ACHN (cell line): Measurements from ENCODE around the gene TACC3.
"Not testable (repeated sequence)": the region's sequence is repeated elsewhere in the genome, so short reads cannot be mapped to it uniquely, and the experiment has no call there.

Experiments
- DNase-seq: peaks from one replicate; pipeline ENCODE4 v3.0.0-alpha.2; 2015
- in situ Hi-C: cut with HindIII; loops from 2 replicates; pipeline ENCODE4 v1.10.0; 2017; ENCODE audit warnings: low sequenced_read_pairs, low pct_ligation_motif_present, low pct_unique_long_range_greater_than_20kb

Gene TACC3

DNA sequence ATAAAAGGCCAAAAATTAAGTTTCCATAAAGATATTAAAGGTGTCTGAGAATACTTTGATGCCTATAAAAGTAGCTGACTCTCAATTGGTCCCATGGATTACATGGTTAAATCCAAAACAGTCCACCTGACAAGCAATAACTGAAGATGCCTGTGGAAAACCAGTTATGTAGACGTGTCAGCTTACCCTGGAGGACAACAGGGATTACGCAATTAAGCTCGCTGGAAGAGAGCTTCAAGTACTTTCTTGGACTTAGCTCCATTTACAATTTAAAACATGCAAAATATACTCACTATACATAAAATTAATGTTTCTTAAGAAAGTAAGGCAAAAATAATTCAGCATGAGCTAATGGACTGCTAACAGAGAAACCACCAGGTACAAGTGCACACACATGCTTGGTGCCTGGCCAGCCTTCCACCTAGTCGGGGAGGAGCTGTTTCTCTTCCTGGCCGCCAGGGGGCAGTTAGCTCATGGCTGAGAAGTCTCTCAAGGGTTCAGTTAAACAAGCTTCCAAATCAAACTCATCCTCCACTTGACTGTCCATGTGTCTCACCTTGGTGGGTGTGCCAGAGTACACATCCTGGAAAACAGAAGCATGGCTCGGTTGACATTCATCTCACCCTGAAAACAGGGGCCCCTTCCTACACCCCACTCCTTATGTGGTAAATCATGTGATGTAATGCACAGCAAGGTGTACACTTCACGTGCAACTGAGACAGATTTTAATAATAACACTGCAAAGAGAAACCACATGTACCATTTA lies 28.0 kb upstream of the TACC3 start:
- in situ Hi-C loops, result no loop called here
- peak; percentile 71 for DNase-seq

DNA sequence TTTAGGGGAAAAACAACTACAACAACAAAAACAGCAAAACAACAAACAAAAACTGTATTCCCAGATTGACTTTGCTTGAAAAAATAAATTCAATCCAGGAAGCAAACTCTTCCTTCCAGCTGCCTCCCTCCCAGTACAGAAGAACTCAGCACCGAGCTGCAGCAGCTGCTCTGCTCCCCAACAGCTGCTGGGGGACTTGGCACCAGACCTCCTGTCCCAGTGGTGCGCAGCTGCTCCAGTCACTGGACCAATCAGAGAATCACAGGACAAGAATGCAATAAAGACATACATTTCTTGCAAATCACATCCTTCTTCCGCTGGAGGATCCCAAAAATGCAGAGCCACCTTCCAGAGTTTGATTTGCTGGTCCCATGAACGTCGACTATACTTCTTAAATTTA lies 25.4 kb upstream of the TACC3 start:
- no peak for DNase-seq
- in situ Hi-C loops, result no loop called here

DNA sequence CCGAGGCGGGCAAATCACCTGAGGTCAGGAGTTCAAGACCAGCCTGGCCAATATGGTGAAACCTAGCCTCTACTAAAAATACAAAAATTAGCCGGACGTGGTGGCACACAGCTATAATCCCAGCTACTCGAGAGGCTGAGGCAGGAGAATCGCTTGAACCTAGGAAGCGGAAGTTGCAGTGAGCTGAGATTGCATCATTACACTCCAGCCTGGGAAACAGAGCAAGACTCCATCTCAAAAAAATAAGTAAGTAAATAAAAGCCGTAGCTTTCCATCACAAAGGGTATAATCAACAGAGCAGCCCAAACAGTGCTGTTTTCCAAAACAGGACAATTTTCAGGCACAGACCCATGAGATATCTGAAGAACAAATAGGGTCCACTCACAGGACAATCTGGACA lies 19.6 kb upstream of the TACC3 start:
- DNase-seq, in situ Hi-C loops: not testable (repeated sequence)

DNA sequence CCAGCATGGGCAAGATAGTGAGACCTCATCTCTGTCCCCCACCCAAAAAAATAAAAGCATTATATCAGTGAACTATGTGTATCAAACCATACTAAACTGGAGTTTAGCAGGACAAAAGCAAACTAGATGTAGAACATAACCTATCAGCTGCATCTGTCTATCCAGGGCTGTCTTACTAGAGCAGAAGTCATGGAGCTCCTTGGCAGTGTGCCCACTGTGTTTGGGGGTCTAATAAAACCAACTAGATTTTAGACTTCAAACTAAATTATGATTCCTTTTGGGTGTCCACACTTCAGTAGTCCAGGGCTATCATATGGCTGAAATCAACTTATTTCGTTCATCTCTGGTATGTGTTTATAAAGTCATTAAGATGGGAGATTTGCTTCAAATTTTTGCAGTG lies 17.5 kb upstream of the TACC3 start:
- DNase-seq, result no peak
- in situ Hi-C loops, result no loop called here

DNA sequence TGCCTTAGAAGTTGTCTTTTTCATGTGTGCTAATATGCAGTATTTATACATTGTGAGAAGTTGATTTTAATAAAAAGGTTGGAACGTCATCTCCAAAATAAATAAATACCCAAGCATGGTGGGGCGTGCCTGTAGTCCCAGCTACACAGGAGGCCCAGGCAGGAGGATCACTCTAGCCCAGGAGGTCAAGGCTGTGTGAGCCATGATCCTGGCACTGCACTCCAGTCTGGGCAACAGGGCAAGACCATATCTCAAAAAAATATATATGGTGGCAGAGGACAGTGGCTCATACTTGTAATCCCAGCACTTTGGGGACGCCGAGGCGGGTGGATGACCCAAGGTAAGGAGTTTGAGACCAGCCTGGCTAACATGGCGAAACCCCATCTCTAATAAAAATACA lies 15.6 kb upstream of the TACC3 start:
- in situ Hi-C loops, result no loop called here
- no peak for DNase-seq

DNA sequence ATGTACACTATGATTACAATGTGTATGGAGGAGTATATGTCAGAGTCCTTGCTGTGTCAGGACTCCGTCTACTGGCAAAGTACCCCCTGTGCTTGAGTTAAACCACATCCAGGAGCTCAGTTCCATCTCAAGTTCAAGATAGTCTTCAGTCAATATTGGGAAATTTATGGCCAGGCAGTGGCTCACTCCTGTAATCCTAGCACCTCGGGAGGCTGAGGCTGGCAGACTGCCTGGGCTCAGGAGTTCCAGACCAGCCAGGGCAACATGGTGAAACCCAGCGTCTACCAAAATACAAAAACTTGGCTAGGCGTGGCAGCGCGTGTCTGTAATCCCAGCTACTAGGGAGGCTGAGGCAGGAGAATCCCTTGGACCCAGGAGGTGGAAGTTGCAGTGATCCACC lies 15.0 kb upstream of the TACC3 start:
- DNase-seq, result no peak
- in situ Hi-C loops, result no loop called here

DNA sequence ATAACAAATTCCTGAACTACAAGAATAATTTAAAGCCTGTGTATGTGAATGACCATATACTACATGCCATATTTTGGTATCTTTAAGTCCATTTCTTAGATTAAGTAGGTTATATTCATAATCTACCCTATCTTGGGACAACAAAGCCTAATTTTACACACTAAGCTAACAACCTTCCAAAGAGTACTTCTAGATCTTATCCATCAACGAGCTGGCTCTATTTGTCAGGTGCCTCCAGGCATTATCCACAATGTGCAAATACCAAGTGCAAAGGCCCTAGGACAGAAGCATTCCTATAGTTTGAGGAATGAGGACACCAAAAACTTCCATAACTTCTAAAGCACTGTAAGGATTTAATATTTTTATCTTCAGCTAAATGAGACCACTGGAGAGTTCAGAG lies 12.7 kb upstream of the TACC3 start:
- in situ Hi-C loops, result no loop called here
- DNase-seq, result no peak

DNA sequence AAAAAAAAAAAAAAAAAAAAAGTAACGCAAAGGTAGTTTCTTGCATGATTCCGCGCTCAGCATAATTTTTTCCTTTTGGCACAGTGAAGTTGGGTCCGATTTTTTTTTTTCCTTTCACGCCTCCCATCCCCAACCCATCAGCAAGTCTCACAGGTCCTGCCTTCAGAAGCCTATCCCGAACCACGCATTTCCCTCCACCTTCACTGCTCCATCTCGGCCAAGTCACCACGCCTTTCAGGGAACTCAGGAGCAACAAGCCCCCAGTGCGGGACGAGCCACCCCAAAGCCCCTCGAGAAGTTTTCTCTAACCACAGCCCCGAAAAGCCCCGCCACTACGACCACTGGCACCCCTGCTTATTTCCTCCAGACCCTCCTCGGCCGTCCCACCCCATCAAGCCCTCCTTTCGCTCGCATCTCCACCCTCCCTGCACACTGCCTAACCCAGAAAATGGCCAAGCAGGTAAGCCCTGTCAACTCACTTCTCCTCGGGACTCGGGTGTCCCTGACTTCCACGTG lies 10.2 kb upstream of the TACC3 start:
- no peak for DNase-seq
- in situ Hi-C loops, result no loop called here

DNA sequence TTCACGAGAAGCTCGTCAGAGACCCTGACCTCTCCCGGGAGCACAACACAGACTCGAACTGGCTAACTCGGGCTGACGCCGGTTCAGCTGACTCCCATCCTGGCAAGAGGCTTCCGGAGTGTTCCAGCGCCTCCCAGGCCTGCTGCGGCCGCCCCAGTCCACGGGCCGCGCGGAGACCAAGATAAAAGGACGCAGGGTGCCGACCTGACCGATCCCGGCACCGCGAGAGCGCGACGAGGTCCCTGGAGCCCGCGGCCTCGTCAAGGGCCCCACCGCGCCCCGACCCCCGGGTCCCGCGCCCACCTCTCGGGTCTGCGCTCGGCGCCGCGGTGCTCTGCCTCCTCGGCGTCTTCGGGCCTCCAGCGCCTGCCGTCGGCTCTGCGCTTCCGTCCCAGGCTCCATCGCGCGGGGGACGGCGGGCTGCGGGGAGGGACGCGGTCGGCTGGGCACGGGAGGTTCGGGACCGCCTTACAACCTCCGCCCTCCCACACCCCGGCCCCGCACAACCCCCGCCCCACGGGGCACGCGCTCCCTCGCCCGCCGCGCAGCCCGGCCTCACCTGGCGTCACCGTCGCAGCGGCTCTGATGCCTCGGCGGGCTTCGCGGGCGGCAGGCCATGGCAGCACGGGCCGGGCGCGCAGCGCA lies 9.6 kb upstream of the TACC3 start:
- in situ Hi-C loops, result no loop called here
- DNase-seq, result peak; percentile 38

DNA sequence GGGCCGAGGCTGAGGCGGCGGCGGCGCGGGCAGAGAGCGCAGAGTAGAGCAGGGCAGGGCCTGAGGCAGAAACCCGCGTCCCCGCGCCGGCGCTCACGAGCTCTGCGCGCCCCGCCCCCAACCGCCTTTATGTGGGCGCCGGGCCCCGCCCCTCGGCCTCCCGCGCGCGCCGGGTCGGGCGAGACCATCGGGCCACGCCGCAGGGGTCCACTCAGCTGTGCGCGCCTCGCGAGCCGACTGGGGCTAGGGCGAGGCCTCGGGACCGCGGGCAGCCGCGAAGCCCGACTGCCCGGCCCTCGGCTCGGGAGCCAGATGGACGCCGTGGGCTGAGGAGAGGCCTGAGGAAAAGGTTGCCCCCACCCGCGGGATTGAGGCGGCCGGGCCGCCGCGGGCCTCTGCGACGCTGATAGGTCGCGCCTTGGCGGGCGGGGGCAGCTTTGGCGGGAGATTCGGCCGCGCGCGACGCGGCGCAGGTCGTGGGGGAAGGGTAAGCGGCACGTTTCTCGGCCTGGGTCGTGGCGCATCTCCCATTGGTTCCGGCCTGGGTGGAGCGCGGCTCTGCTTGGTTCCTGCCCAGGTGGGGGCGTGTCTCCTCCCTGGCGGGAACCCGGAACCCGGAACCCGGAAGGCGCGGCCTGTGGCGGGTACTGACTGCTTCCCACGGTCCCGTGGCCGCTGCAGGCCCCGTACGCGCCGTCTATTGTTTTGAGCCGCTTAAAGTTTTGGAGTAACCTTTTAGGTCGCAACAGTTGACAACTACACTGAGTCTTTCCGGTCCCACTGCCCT lies 8.9 kb upstream of the TACC3 start, which contains the start of gene SLBP:
Gene SLBP (minus strand): TSS at position 104 of the 787 bp plus-strand sequence. CDS start 131 bp downstream, outside the sequence.
- in situ Hi-C loops, result no loop called here
- peak; percentile 92 for DNase-seq

DNA sequence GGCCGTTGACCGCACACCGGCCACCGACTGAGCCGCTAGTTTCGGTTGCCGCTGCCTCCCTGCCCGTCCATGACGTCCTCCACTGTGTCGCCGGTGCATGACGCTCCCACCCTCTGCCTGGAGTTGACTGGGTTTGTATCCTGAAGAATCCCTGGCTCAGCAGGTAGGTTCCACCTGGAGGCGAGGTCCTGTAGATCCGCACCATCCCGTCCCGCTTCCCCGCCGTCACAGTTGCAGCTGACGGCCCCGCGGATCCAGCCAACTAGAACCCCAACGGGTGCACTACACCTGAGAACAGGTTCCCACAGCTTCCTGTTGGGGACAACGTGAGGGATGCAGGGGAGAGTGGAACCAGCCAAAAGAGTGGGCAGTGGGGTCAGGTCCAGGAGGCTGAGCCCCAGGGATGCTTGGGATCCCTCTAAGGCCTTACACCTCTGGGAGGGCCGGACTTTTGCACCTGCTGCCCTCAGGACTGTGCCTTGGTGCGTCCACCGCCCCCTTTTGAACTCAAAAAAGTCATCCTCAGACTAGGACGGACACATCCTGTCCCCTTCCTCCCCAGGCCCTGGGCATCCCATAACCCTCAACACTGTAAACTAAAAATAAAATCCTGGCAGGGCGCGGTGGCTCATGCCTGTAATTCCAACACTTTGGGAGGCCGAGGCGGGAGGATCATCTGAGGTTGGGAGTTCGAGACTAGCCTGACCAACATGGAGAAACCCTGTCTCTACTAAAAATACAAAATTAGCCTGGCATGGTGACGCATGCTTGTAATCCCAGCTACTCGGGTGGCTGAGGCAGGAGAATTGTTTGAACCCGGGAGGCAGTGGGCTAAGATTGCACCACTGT lies 8.1 kb upstream of the TACC3 start:
- in situ Hi-C loops, result no loop called here
- no peak for DNase-seq

DNA sequence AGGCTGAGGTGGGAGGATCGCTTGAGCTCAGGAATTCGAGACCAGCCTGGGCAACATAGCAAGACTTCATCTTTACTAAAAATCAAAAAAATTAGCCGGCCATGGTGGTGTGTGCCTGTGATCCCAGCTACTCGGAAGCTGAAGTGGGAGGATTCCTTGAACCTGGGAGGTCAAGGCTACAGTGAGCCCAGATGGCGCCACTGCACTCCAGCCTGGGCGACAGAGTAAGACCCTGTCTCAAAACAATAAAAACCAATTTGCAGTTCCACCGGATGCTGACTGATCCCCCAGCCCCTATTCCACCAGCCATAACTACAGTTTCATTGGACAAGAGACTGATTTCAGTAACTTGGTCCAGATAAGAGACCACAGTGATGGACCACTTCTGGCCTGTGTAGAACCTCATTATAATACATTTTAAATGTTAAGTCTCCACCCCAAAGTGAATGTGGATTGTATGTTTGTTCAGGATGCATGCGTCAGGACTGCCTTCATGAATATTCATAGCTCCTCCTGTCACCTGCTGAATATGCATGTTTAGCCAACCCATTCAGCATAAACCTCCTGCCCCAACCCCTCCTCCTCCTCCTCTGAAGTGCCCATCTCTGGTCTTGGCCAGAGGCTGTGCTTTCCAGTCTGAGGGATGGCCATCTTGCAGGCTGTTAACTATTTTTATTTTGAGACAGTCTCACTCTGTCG lies 6.9 kb upstream of the TACC3 start:
- in situ Hi-C loops, result no loop called here
- no peak for DNase-seq

DNA sequence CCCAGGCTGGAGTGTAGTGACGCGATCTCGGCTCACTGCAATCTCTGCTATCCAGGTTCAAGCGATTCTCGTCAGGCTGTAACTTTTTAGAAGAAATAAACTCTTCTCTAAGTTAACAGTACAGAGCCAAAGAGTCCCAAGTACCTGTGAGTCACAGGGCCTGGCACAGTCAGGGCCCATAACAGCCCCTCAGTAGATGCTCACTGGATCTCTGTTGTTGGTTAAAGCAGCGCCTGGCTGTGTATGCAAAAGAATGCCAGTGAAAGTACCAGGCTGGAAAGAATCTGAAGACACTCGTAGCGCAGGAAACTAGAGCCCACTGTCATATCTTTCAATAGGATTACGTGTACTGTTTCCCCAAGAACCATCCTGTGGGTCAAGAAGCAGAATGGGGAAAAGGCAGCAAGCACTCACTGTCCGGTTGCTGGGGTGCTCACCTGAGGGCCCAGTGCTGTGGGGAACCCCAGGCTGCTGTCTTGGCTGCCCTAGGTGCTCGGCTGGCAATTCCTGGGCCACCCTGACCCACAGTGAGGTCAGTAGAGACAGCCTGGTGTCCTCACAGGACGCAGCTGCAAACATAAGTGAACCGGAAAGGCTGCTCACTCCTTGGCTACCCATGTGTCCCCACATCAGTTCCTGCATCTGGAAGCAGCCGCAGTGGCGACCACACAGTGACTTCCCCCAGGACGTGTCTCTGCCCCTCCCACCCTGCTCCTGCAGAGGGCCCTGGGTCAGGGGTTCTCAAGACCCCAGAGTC lies 6.1 kb upstream of the TACC3 start:
- in situ Hi-C loops, result no loop called here
- DNase-seq, result no peak

DNA sequence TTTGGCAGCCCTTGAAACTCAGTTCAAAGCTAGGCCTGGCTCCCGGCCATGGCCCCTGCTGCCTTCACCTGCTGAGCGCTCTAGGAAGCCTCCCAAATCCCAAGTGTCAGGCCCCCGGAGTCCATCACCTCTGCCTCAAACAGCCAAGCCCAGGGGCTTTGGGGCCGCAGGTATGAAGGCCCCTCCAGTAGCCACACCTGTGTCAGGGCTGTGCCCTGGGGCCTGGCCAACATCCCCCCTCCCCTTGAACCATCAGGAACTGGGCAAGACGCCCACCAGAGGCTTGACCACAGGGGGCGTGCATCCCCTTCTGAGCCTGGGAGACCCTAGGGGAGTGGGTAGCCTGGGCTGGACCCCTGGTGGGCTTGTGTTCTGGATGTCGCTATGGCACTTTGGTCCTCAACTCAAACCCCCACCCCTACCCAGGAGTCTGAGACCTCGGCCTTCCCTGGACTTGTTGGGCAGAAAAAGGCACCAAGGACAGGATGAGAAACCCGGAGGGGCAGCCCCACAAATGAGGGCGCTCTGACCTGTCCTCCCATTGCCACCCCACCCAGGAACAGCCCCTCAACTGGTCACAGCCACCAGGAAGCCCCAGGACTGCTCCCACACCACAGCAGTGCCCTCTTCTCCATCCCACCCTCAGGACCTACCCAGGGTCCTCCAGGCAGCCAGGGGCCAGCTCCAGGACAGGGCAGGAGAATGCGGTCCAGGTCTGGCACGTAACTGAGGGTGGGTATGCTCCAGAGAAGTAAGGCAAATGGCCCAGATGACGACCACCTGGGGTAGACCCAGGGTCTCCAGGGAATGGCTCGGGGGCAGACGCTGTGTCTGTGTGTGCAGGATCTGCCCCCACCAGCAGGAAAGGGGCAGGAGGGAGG lies 5.0 kb upstream of the TACC3 start:
- in situ Hi-C loops, result no loop called here
- no peak for DNase-seq

DNA sequence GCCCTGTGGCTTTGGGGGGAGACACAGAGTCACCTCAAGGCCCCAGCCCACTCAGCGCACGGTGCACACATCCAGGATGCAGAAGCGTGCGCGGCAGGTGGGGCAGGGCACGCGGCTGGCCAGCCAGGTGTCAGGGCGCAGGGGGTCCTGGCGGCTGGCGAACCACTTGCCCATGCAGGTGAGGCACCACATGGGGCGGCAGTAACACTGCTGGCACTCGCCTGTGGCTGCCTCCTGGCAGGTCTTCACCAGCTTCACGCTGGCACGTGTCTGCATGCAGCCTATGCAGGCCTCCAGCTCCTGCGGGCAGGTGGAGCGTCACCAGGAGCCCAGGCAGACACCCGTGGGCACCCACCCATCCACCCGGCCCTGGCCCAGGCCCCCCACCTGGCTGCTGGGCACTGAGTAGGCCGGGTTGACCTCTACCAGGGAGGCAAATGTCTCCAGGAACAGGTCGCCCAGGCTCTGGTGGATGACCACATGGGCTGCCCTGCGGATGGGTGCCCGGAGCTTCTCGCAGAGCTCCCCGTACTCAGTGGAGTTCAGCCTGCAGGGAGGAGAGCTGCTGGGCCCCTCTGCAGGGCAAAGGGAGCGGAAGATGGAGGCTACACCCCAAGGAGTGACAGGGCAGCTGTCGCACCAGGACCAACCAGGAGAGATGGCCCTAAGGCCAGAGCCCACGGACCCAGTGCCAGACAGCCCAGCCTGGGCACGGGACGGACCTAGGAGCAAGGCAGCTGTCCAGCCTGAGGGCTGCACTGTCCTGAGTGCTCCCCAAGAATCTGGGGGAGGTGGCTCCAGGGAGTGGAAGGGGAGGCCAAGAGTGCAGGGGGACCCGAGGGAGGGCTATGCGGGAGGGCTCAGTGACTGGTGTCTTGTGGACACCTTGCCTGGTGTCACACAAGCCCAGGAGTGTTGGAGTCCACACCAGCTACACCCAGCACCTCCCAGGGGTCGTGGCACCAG lies 3.9 kb upstream of the TACC3 start:
- in situ Hi-C loops, result no loop called here
- no peak for DNase-seq
